ENCODE data around the gene SLC7A14.

The SLC7A14 gene

DNA sequence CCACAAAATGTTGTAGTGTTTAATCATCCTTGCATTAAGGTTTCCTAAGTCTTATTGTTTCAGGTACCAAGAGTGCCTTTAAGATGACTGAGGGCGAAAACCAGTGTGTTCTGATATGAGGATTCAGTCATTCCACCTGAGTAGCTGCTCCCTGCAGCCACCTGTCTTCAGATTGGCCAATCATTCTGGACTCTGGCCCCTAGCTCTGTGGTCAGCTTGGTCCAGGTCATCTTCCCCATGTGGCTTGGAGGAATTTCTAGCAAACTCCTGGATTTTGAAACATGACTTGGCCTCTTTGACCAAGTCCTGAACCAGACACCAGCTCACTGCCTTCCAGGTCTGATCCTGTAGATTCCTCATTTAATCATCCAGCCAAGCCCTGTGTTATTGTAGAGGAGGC is 7.8 kb upstream of the SLC7A14 start:
- Histone ChIP-seq H3K4me3 (ENCODE audit: insufficient read depth, low read length, poor library complexity, severe bottlenecking) (no peak overlapping the region), H4K20me1 (ENCODE audit: low read depth, low read length) (no peaks in the 10 kb centered on the region), H3K79me2 (ENCODE audit: insufficient read depth, low read length) (no peaks in the 10 kb centered on the region), H3K36me3 (ENCODE audit: low read length) (no peaks in the 10 kb centered on the region), H3K27me3 (ENCODE audit: low read length) (no peaks in the 10 kb centered on the region), H3K9ac (ENCODE audit: low read length) (no peak overlapping the region), H3F3A (ENCODE audit: insufficient read depth) (no peaks in the 10 kb centered on the region), H3K9me3 (ENCODE audit: insufficient read depth, low read length) (no peaks in the 10 kb centered on the region), H3K9me2 (replicated peaks; ENCODE audit: insufficient read depth, low read length) (no peaks in the 10 kb centered on the region), H3K4me2 (ENCODE audit: low read depth, low read length, poor library complexity, severe bottlenecking) (no peak overlapping the region), H3K27ac (ENCODE audit: low read depth, low read length) (no peak overlapping the region), H2AFZ (ENCODE audit: low read depth, low read length, severe bottlenecking) (no peak overlapping the region)
- TF ChIP-seq EZH2phosphoT487 (conservative IDR thresholded peaks at IDR 0.05; ENCODE audit: low read length), result no peak
- TF ChIP-seq, protein P1, sequence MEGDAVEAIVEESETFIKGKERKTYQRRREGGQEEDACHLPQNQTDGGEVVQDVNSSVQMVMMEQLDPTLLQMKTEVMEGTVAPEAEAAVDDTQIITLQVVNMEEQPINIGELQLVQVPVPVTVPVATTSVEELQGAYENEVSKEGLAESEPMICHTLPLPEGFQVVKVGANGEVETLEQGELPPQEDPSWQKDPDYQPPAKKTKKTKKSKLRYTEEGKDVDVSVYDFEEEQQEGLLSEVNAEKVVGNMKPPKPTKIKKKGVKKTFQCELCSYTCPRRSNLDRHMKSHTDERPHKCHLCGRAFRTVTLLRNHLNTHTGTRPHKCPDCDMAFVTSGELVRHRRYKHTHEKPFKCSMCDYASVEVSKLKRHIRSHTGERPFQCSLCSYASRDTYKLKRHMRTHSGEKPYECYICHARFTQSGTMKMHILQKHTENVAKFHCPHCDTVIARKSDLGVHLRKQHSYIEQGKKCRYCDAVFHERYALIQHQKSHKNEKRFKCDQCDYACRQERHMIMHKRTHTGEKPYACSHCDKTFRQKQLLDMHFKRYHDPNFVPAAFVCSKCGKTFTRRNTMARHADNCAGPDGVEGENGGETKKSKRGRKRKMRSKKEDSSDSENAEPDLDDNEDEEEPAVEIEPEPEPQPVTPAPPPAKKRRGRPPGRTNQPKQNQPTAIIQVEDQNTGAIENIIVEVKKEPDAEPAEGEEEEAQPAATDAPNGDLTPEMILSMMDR (IDR thresholded peaks at IDR 0.05; ENCODE audit: insufficient read depth, low read length, poor library complexity, severe bottlenecking), result no peak

DNA sequence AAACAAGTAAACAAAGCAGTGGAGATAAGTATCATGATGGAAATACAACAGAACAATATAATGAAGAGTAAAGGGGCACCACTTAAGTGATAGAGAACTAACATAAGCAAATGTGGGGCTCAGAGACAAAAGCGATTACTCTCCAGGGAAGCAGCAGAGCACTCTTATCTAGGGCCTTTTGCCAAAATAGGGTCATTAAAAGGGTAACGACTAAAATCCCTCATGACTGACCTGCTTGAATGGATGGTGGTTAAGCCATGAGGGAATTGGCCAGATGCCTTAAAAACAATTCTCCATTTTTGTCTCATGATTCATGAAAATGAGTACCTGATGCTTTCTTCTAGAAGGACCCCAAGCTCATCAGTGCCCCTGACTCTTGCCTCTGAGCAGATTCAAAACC is 3.2 kb upstream of the SLC7A14 start:
- Histone ChIP-seq H3K9ac (ENCODE audit: low read length) (no peak overlapping the region), H3K27ac (ENCODE audit: low read depth, low read length) (no peak overlapping the region), H3K4me2 (ENCODE audit: low read depth, low read length, poor library complexity, severe bottlenecking) (no peak overlapping the region), H3K36me3 (ENCODE audit: low read length) (no peaks in the 10 kb centered on the region), H3K9me2 (replicated peaks; ENCODE audit: insufficient read depth, low read length) (no peaks in the 10 kb centered on the region), H3K79me2 (ENCODE audit: insufficient read depth, low read length) (no peaks in the 10 kb centered on the region), H3K27me3 (ENCODE audit: low read length) (no peaks in the 10 kb centered on the region), H4K20me1 (ENCODE audit: low read depth, low read length) (no peaks in the 10 kb centered on the region), H2AFZ (ENCODE audit: low read depth, low read length, severe bottlenecking) (no peak overlapping the region), H3F3A (ENCODE audit: insufficient read depth) (no peaks in the 10 kb centered on the region), H3K4me3 (ENCODE audit: insufficient read depth, low read length, poor library complexity, severe bottlenecking) (no peak overlapping the region), H3K9me3 (ENCODE audit: insufficient read depth, low read length) (no peaks in the 10 kb centered on the region)
- TF ChIP-seq, protein P1 (IDR thresholded peaks at IDR 0.05; ENCODE audit: insufficient read depth, low read length, poor library complexity, severe bottlenecking), result no peak
- no peak for TF ChIP-seq EZH2phosphoT487 (conservative IDR thresholded peaks at IDR 0.05; ENCODE audit: low read length)

DNA sequence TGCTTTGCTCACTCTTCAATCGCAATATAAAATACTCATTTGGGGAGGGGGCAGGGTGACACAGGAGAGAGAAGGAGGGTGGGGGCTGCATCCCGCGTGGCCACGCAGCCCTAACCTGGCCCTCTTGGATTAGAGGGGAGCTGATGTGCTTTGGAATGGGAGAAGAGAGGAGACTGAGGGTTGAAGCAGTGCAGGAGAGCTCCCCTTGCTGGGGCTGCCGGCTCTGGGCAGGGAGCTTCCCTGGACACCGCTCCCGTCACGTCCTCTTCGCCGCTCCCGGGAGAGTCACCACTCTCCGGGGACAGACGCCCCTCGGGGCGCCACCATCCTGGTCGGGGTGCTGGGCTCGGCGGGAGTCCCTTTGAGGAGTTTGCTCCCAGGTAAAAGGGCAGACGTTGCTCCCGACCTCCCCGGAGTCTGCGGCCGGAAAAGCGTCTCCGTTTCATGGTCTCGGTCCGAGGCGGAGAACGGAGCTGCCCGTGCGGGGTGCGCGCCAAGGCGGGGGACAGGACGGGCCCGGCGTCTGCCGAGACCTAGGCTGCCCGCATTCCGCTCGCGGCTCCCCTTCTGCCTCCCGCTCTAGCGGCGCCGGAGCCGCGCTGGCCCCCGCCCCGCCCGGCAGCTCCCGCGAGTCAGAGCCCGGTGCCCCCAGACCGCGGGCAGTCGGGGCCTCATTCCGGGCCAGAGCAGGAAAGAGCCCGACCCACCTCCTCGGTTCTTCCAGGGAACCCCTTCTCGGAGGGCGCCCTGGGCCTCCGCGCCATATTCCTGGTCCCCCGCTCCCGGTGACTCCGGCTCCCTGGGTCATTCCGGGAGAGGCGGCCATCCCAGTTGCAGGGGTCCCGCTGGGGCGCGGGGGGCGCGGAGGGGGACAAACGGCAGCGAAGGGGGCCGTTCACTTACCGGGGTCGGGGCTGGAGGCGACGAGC is 603 bp downstream of the SLC7A14 start:
- H3F3A ChIP-seq (ENCODE audit: insufficient read depth), result no peaks in the 10 kb centered on the region
- no peak overlapping the region for H3K4me3 ChIP-seq (ENCODE audit: insufficient read depth, low read length, poor library complexity, severe bottlenecking)
- H3K79me2 ChIP-seq (ENCODE audit: insufficient read depth, low read length), result no peaks in the 10 kb centered on the region
- no peak overlapping the region for H3K4me2 ChIP-seq (ENCODE audit: low read depth, low read length, poor library complexity, severe bottlenecking)
- H3K27ac ChIP-seq (ENCODE audit: low read depth, low read length), result no peak overlapping the region
- no peaks in the 10 kb centered on the region for H3K9me3 ChIP-seq (ENCODE audit: insufficient read depth, low read length)
- H4K20me1 ChIP-seq (ENCODE audit: low read depth, low read length), result no peaks in the 10 kb centered on the region
- no peaks in the 10 kb centered on the region for H3K9me2 ChIP-seq (replicated peaks; ENCODE audit: insufficient read depth, low read length)
- no peaks in the 10 kb centered on the region for H3K27me3 ChIP-seq (ENCODE audit: low read length)
- no peak overlapping the region for H2AFZ ChIP-seq (ENCODE audit: low read depth, low read length, severe bottlenecking)
- no peaks in the 10 kb centered on the region for H3K36me3 ChIP-seq (ENCODE audit: low read length)
- no peak for TF ChIP-seq EZH2phosphoT487 (conservative IDR thresholded peaks at IDR 0.05; ENCODE audit: low read length)
- TF ChIP-seq, protein P1 (IDR thresholded peaks at IDR 0.05; ENCODE audit: insufficient read depth, low read length, poor library complexity, severe bottlenecking), result no peak
- no peak overlapping the region for H3K9ac ChIP-seq (ENCODE audit: low read length)
